IMR-90 (cell line): Measurements from ENCODE around the gene CLK4. TPM values are rescaled to one million over a fixed set of nuclear protein-coding genes. Genes with fewer than 3 reads are reported as not detected.

ENCODE experiments used
- ATAC-seq: fragments of 200-7000 bp; cut with Tn5 transposase; 2 replicates; pipeline ENCODE4 v1.9.1; 2020; ENCODE audit warnings: low read depth, mild to moderate bottlenecking, moderate library complexity
- BruUV-seq: library from RNA; stranded (reverse); fragments of 400-500 nt; replicated peaks from 2 replicates; lab custom pipeline; 2021; lab: Mats Ljungman, UMichigan
- CTCF ChIA-PET: fragments of 300-600 bp; formaldehyde crosslinking; extraction: SDS; loops from one replicate; lab custom pipeline; 2021; ENCODE audit warnings: antibody characterized with exemption; lab: Yijun Ruan, JAX
- POLR2A ChIA-PET: fragments of 300-600 bp; sonication (Branson Sonifier 250); formaldehyde crosslinking; loops from one replicate; lab custom pipeline; 2022; ENCODE audit warnings: antibody characterized with exemption; ENCODE audit not compliant: unreplicated experiment; lab: Charles Lee
- DNase-seq: peaks from one replicate; pipeline ENCODE4 v3.0.0; 2013
- H2AFZ ChIP-seq: replicated peaks from 2 replicates; pipeline ENCODE3; 2013; ENCODE audit warnings: low read length, mild to moderate bottlenecking; ENCODE audit not compliant: poor library complexity
- H2AK5ac ChIP-seq: 2 replicates; pipeline ENCODE4 v1.6.1; 2013; ENCODE audit warnings: low read depth, low read length, inconsistent platforms
- H2AK9ac ChIP-seq: replicated peaks from 2 replicates; pipeline ENCODE3; 2013; ENCODE audit warnings: mild to moderate bottlenecking, low read depth, low read length, moderate library complexity; ENCODE audit not compliant: poor library complexity
- H2BK120ac ChIP-seq: 2 replicates; pipeline ENCODE4 v1.6.1; 2013; ENCODE audit warnings: low read depth, low read length, inconsistent platforms
- H2BK15ac ChIP-seq: 3 replicates; pipeline ENCODE4 v1.6.1; 2013; ENCODE audit warnings: low read depth, low read length, inconsistent platforms
- H2BK20ac ChIP-seq: 2 replicates; pipeline ENCODE4 v1.6.1; 2013; ENCODE audit warnings: low read depth, mild to moderate bottlenecking, inconsistent platforms, low read length, moderate library complexity
- H2BK5ac ChIP-seq: 2 replicates; pipeline ENCODE4 v1.6.1; 2013; ENCODE audit warnings: mild to moderate bottlenecking, low read depth, low read length, inconsistent platforms; ENCODE audit not compliant: poor library complexity, severe bottlenecking
- H3K14ac ChIP-seq: replicated peaks from 2 replicates; pipeline ENCODE4 v1.6.1; 2013; ENCODE audit warnings: low read depth, low read length, inconsistent platforms
- H3K18ac ChIP-seq: 2 replicates; pipeline ENCODE4 v1.6.1; 2013; ENCODE audit warnings: low read depth, low read length, control low read depth
- H3K23ac ChIP-seq: 2 replicates; pipeline ENCODE4 v1.6.1; 2013; ENCODE audit warnings: low read depth, low read length, inconsistent platforms
- H3K27ac ChIP-seq: 2 replicates; pipeline ENCODE4 v1.5.1; 2013; ENCODE audit warnings: mild to moderate bottlenecking, control low read depth, low read length; ENCODE audit not compliant: insufficient read depth
- H3K27me3 ChIP-seq: 2 replicates; pipeline ENCODE4 v1.6.1; 2013; ENCODE audit warnings: low read length; ENCODE audit not compliant: control insufficient read depth, insufficient read depth
- H3K36me3 ChIP-seq: 2 replicates; pipeline ENCODE4 v1.6.1; 2013; ENCODE audit warnings: low read length, mixed read lengths; ENCODE audit not compliant: control insufficient read depth, insufficient read depth
- H3K4ac ChIP-seq: 2 replicates; pipeline ENCODE4 v1.6.1; 2013; ENCODE audit warnings: low read depth, low read length, inconsistent platforms
- H3K4me1 ChIP-seq: 2 replicates; pipeline ENCODE4 v1.6.1; 2013; ENCODE audit warnings: low read length, mixed read lengths; ENCODE audit not compliant: control insufficient read depth, insufficient read depth
- H3K4me2 ChIP-seq: 2 replicates; pipeline ENCODE4 v1.6.1; 2013; ENCODE audit warnings: low read depth, mild to moderate bottlenecking, control low read depth, low read length, moderate library complexity
- H3K4me3 ChIP-seq: 2 replicates; pipeline ENCODE4 v1.5.1; 2013; ENCODE audit warnings: low read depth, mild to moderate bottlenecking, control low read depth, low read length, moderate library complexity; ENCODE audit not compliant: insufficient read depth
- H3K56ac ChIP-seq: 2 replicates; pipeline ENCODE4 v1.6.1; 2013; ENCODE audit warnings: low read length, inconsistent platforms; ENCODE audit not compliant: insufficient read depth; ENCODE audit errors: extremely low read depth
- H3K79me1 ChIP-seq, 2 experiments: 2 replicates each; pipeline ENCODE4 v1.6.1; 2013; ENCODE audit warnings: low read length in 2 of 2, inconsistent platforms in 1 of 2, low read depth in 1 of 2
- H3K9ac ChIP-seq: 2 replicates; pipeline ENCODE4 v1.6.1; 2013; ENCODE audit warnings: low read depth, low read length, control low read depth
- H3K9me1 ChIP-seq: 2 replicates; pipeline ENCODE4 v1.6.1; 2013; ENCODE audit warnings: low read length, inconsistent platforms; ENCODE audit not compliant: insufficient read depth
- H3K9me3 ChIP-seq: 2 replicates; pipeline ENCODE4 v1.6.1; 2013; ENCODE audit warnings: low read length; ENCODE audit not compliant: control insufficient read depth, insufficient read depth
- H4K20me1 ChIP-seq: 2 replicates; pipeline ENCODE4 v1.6.1; 2013; ENCODE audit warnings: low read length, inconsistent platforms; ENCODE audit not compliant: insufficient read depth
- H4K5ac ChIP-seq: 2 replicates; pipeline ENCODE4 v1.6.1; 2013; ENCODE audit warnings: mild to moderate bottlenecking, low read depth, low read length, control low read depth
- H4K8ac ChIP-seq, 2 experiments: 2 replicates each; pipeline ENCODE4 v1.6.1; 2013; ENCODE audit warnings: low read depth in 2 of 2, low read length in 2 of 2, control low read depth in 1 of 2, inconsistent platforms in 1 of 2
- H4K91ac ChIP-seq: 2 replicates; pipeline ENCODE4 v1.6.1; 2013; ENCODE audit warnings: low read depth, low read length, inconsistent platforms; ENCODE audit not compliant: insufficient read depth
- BHLHE40 ChIP-seq: fragments of 150-350 bp; IDR thresholded peaks from 2 replicates; pipeline ENCODE4 v1.6.1; 2016; ENCODE audit warnings: mild to moderate bottlenecking, low read depth, low read length
- CEBPB ChIP-seq: IDR thresholded peaks from 2 replicates; pipeline ENCODE4 v1.6.1; 2012; ENCODE audit warnings: low read depth, low read length, improper control_type of control experiment
- CHD1 ChIP-seq: IDR thresholded peaks from 2 replicates; pipeline ENCODE4 v1.6.1; 2012; ENCODE audit warnings: low read depth, low read length, improper control_type of control experiment
- FOS ChIP-seq: fragments of 150-350 bp; IDR thresholded peaks from 2 replicates; pipeline ENCODE4 v1.6.1; 2016; ENCODE audit warnings: low read depth, low read length
- MAFK ChIP-seq: IDR thresholded peaks from 2 replicates; pipeline ENCODE4 v1.6.1; 2012; ENCODE audit warnings: low read depth, low read length, improper control_type of control experiment
- MAZ ChIP-seq: IDR thresholded peaks from 2 replicates; pipeline ENCODE4 v1.6.1; 2012; ENCODE audit warnings: low read depth, mild to moderate bottlenecking, low read length, improper control_type of control experiment, moderate library complexity, borderline replicate concordance
- MXI1 ChIP-seq: IDR thresholded peaks from 2 replicates; pipeline ENCODE4 v1.6.1; 2012; ENCODE audit warnings: low read depth, mild to moderate bottlenecking, low read length, moderate library complexity, borderline replicate concordance
- NFE2L2 ChIP-seq: fragments of 150-350 bp; IDR thresholded peaks from 2 replicates; pipeline ENCODE4 v1.6.1; 2016; ENCODE audit warnings: low read depth, mild to moderate bottlenecking, low read length
- RFX5 ChIP-seq: IDR thresholded peaks from 2 replicates; pipeline ENCODE4 v1.8.0; 2012; ENCODE audit warnings: low read depth, mild to moderate bottlenecking, low read length, moderate library complexity
- SMC3 ChIP-seq: fragments of 150-350 bp; IDR thresholded peaks from 2 replicates; pipeline ENCODE4 v1.6.1; 2016; ENCODE audit warnings: low read depth, mild to moderate bottlenecking, antibody characterized with exemption, low read length, moderate library complexity
- WGBS, 2 experiments: methylation state at CpG; one replicate each; pipeline versions ENCODE4 v1.1.5 to v1.1.7; 2013; ENCODE audit warnings: missing lambda C conversion rate in 2 of 2; ENCODE audit not compliant: insufficient read length in 1 of 2; ENCODE audit errors: extremely low coverage in 2 of 2; 5-methylcytosine and 5-hydroxymethylcytosine counted together
- dilution Hi-C: fragments of 300-500 bp; cut with HindIII; formaldehyde crosslinking; loops from one replicate; pipeline ENCODE4 v1.14.3; 2018; ENCODE audit warnings: low sequenced_read_pairs; ENCODE audit not compliant: unreplicated experiment
- in situ Hi-C: fragments of 300-500 bp; cut with MboI; formaldehyde crosslinking; loops from 3 replicates; pipeline ENCODE4 v1.14.3; 2019; ENCODE audit warnings: low sequenced_read_pairs, inconsistent platforms, mixed read lengths
- intact Hi-C: fragments of 100-400 bp; cut with micrococcal nuclease; formaldehyde crosslinking; loops from 2 replicates; pipeline ENCODE4 v1.10.0; 2022
- polyA plus RNA-seq, 3 experiments: library from polyadenylated mRNA; depleted of rRNA; stranded (reverse); fragments of >200 nt; gene quantifications; 2 replicates each; pipeline ENCODE4 v1.2.3, GENCODE V29; 2012; ENCODE audit warnings: low replicate concordance in 1 of 3
- total RNA-seq: library from RNA; depleted of rRNA; stranded (reverse); fragments of >200 nt; gene quantifications from 2 replicates; pipeline ENCODE4 v1.2.3, GENCODE V29; 2012
- TF ChIP-seq, protein P1 (sequence below): fragments of 150-350 bp; IDR thresholded peaks from 2 replicates; pipeline ENCODE4 v1.6.1; 2016; ENCODE audit warnings: low read depth, mild to moderate bottlenecking, low read length, moderate library complexity, borderline replicate concordance
- TF ChIP-seq, protein P2 (sequence below): fragments of 150-350 bp; IDR thresholded peaks from 2 replicates; pipeline ENCODE4 v1.6.1; 2017; ENCODE audit warnings: mild to moderate bottlenecking, antibody characterized with exemption, low read length, low read depth

CLK4 gene
- total and polyA plus RNA-seq, 2 of the 4 experiments (the other 2 are of a cell fraction) = 8.2 to 11.9 TPM

DNA sequence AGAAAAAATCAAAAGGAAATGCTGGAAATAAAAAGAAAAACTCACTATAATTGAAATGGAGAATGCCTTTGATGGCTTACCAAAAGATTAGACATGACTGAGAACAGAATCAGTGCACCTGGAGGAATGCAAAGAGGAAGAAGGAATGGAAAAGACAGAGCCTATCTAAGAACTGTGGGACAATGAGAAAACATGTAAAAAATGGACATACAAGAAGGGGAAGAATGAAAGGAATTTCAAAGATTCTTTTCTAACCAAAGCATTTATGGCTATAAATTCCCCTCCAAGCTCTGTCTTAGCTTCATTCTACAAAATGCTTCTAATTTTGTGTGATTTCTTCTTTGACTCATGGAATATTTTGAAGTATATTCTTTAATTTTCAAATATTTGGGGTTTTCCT lies 47.5 kb upstream of the CLK4 start (continued):
- TF ChIP-seq, protein P1, sequence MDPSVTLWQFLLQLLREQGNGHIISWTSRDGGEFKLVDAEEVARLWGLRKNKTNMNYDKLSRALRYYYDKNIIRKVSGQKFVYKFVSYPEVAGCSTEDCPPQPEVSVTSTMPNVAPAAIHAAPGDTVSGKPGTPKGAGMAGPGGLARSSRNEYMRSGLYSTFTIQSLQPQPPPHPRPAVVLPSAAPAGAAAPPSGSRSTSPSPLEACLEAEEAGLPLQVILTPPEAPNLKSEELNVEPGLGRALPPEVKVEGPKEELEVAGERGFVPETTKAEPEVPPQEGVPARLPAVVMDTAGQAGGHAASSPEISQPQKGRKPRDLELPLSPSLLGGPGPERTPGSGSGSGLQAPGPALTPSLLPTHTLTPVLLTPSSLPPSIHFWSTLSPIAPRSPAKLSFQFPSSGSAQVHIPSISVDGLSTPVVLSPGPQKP = no peak
- TF ChIP-seq NFE2L2 = no peak
- no peak for TF ChIP-seq MAZ
- TF ChIP-seq SMC3 = no peak

DNA sequence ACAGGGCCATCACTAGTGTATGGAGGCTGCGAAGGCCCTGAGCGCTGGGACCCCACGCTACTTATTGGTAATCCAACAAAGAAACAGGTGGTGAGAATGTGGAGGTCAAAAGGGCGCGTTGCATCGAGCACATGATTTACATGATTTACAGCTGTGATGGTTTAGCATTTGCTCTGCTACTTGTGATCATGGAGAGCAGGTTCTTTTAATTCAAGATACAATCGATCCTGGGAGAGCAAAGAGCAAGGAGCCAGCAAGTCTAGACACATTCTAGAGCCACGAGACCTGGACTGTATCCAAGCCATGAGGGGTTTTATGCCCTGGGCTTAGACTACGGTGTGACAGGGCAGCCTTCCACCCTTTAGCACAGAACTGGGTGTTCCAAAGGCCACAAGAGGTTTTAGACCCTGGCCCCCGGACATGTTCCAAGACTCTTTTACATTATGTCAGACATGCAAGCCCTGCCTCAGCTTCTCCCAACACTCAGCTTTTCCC lies 47.0 kb upstream of the CLK4 start:
- Histone ChIP-seq H2AK5ac (no peak overlapping the region), H2AFZ (no peak overlapping the region), H3K14ac (no peak overlapping the region), H3K9me3 (peaks cover 29% of the 10 kb centered on the region), H3K9me1 (no peaks in the 10 kb centered on the region), H3K36me3 (no peaks in the 10 kb centered on the region), H2AK9ac (no peak overlapping the region), H2BK5ac (no peak overlapping the region), H3K18ac (no peak overlapping the region), H2BK120ac (no peak overlapping the region), H3K9ac (no peak overlapping the region), H4K5ac (no peak overlapping the region), H3K4me1 (no peaks in the 10 kb centered on the region), H2BK15ac (no peak overlapping the region), H3K4me2 (no peak overlapping the region), H3K56ac (no peak overlapping the region), H3K27ac (no peak overlapping the region), H3K27me3 (no peaks in the 10 kb centered on the region), H4K91ac (no peak overlapping the region), H2BK20ac (no peak overlapping the region), H4K8ac (no peak overlapping the region), H4K20me1 (no peaks in the 10 kb centered on the region), H3K4ac (no peak overlapping the region), H3K4me3 (no peak overlapping the region), H3K23ac (no peak overlapping the region), H3K79me1 (no peaks in the 10 kb centered on the region)
- DNase-seq (no peak), ATAC-seq (no peak)
- intact Hi-C loops (no loop called here), dilution Hi-C loops (no loop called here), in situ Hi-C loops (no loop called here)
- ChIA-PET POLR2A (no interaction called here), CTCF (no interaction called here)
- 30% methylated on average over 5 of the region's 10 CpGs; no CpG with 5 or more reads in 1 of the 2 experiments for WGBS, 2 experiments
- no TSS peak for BruUV-seq
- TF ChIP-seq MXI1 = no peak
- TF ChIP-seq FOS = no peak
- TF ChIP-seq, protein P1 = no peak
- TF ChIP-seq SMC3 = no peak
- no peak for TF ChIP-seq CHD1
- TF ChIP-seq MAZ = no peak
- no peak for TF ChIP-seq MAFK
- no peak for TF ChIP-seq CEBPB
- TF ChIP-seq, protein P2, sequence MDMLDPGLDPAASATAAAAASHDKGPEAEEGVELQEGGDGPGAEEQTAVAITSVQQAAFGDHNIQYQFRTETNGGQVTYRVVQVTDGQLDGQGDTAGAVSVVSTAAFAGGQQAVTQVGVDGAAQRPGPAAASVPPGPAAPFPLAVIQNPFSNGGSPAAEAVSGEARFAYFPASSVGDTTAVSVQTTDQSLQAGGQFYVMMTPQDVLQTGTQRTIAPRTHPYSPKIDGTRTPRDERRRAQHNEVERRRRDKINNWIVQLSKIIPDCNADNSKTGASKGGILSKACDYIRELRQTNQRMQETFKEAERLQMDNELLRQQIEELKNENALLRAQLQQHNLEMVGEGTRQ = no peak
- no peak for TF ChIP-seq RFX5
- no peak for TF ChIP-seq BHLHE40
